Chondrocyte (in vitro differentiated cells): ENCODE data around the gene UROD. TPM values are rescaled to one million over a fixed set of nuclear protein-coding genes. Genes with fewer than 3 reads are reported as not detected.
"Not testable (repeated sequence)": the region's sequence is repeated elsewhere in the genome, so short reads cannot be mapped to it uniquely, and the experiment has no call there.

Experiments
- DNase-seq: peaks from one replicate; pipeline ENCODE4 v3.0.0; 2021; ENCODE audit warnings: mixed read lengths, low spot score
- H3K27ac Mint-ChIP-seq: one replicate; pipeline ENCODE4 v1.8.0; 2021; ENCODE audit warnings: mild to moderate bottlenecking, moderate library complexity, mixed read lengths; ENCODE audit not compliant: unreplicated experiment
- H3K27me3 Mint-ChIP-seq: 2 replicates; pipeline ENCODE4 v1.8.0; 2021; ENCODE audit warnings: low read depth, mixed read lengths
- H3K36me3 Mint-ChIP-seq: 2 replicates; pipeline ENCODE4 v1.8.0; 2021; ENCODE audit warnings: low read depth, mixed read lengths
- H3K4me1 Mint-ChIP-seq: 2 replicates; pipeline ENCODE4 v1.8.0; 2021; ENCODE audit warnings: low read depth, mild to moderate bottlenecking, mixed read lengths
- H3K4me3 Mint-ChIP-seq: one replicate; pipeline ENCODE4 v1.8.0; 2021; ENCODE audit warnings: mild to moderate bottlenecking, moderate library complexity, mixed read lengths; ENCODE audit not compliant: unreplicated experiment
- H3K9me3 Mint-ChIP-seq: 2 replicates; pipeline ENCODE4 v1.8.0; 2021; ENCODE audit warnings: low read depth, mixed read lengths
- total RNA-seq: library from RNA; stranded (reverse); gene quantifications from 3 replicates; pipeline ENCODE4 v1.2.1, GENCODE V29; 2021
- TF ChIP-seq, protein P1 (sequence below): fragments of 200-600 bp; sonication (generic); IDR thresholded peaks from 2 replicates; pipeline ENCODE4 v1.5.0; 2021; ENCODE audit warnings: antibody characterized with exemption, mild to moderate bottlenecking, moderate library complexity

Gene UROD
- total RNA-seq, 1 donor from 2014 or later, result 99.7 TPM

DNA sequence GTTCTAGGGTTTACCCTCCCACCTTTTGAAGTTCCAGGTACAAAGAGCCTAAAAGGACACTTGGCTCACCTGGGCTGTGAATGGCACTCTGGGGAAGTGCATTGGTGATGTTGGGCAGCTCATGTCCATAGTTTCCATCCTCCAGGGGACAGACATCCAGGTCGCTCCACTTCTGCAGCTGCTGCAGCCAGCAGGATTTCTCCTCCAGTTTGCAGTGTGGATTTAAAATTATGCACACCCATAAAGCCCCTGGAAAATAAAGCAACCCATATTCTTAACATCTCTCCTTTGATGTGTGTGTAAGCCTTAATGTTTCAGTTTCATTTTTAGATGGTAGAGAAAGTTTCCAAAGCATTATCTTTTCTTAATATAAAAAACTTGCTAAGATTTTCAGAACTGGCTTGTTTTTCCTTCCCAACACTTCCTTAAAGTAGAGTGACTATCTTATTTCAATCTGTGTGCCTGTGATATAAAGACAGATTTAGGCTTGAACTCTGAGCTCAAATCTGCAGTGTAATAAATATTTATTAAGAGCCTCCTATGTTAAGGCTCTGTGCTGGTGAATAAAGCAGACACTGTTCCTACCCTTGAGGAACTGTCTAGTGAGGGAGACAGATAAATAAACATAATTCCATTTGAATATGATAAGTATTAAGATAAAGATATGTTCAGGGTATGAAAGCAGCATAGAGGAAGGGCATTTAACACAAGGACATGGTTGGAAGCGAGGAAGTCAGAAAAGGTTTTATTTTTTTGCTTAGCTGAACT lies 39.1 kb downstream of the UROD start:
- Mint-ChIP-seq H3K4me3 (no peak overlapping the region), H3K9me3 (no peaks in the 10 kb centered on the region), H3K27me3 (no peaks in the 10 kb centered on the region), H3K36me3 (no peaks in the 10 kb centered on the region), H3K27ac (no peak overlapping the region), H3K4me1 (no peaks in the 10 kb centered on the region)
- DNase-seq, result no peak
- TF ChIP-seq, protein P1, sequence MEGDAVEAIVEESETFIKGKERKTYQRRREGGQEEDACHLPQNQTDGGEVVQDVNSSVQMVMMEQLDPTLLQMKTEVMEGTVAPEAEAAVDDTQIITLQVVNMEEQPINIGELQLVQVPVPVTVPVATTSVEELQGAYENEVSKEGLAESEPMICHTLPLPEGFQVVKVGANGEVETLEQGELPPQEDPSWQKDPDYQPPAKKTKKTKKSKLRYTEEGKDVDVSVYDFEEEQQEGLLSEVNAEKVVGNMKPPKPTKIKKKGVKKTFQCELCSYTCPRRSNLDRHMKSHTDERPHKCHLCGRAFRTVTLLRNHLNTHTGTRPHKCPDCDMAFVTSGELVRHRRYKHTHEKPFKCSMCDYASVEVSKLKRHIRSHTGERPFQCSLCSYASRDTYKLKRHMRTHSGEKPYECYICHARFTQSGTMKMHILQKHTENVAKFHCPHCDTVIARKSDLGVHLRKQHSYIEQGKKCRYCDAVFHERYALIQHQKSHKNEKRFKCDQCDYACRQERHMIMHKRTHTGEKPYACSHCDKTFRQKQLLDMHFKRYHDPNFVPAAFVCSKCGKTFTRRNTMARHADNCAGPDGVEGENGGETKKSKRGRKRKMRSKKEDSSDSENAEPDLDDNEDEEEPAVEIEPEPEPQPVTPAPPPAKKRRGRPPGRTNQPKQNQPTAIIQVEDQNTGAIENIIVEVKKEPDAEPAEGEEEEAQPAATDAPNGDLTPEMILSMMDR, result no peak

DNA sequence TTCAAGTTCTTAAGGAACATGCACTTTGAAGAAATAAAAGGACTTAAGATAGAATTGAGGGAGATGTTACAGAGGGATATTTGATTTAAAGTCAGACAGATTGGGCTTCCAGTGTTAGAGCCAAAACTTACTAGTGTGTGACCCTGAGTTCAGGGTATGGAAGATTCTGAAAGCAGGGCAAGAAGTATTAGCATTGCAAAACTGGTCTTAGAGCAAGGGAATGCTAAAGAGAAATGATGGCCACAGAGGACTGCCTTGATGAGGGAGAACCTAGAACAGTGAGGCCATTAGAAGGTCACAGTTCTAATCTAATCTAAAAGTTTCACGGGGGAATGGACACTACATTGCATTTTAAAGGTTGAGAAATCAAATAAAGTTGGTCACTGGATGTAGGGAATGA lies 45.5 kb downstream of the UROD start:
- DNase-seq, result no peak
- Mint-ChIP-seq H3K4me1 (no peaks in the 10 kb centered on the region), H3K9me3 (no peaks in the 10 kb centered on the region), H3K27ac (no peak overlapping the region), H3K36me3 (no peaks in the 10 kb centered on the region), H3K27me3 (peaks cover 3% of the 10 kb centered on the region), H3K4me3 (no peak overlapping the region)
- TF ChIP-seq, protein P1, result no peak

DNA sequence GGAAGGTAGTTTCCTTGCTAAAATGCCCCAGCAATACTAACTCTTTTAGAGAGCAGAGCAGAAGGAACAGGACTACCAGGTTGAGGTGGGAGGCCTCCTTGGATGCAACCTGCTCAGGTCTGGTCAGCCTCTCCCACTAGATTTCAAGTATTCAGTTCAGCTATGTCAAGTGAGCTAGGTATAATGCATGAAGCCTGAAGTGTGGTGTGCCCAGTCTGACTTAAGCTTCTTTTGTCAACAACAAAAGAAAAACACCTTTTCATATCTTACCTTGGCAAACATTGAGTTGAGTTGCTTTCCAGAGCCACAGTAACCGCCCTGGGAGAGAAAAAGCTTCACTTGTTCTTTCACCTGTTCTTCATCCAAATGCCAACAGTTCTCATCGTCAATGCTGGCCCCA lies 47.8 kb downstream of the UROD start:
- Mint-ChIP-seq H3K36me3 (no peaks in the 10 kb centered on the region), H3K4me3 (no peak overlapping the region), H3K9me3 (no peaks in the 10 kb centered on the region), H3K27me3 (peaks cover 3% of the 10 kb centered on the region), H3K4me1 (no peaks in the 10 kb centered on the region), H3K27ac (no peak overlapping the region)
- DNase-seq, result no peak
- TF ChIP-seq, protein P1, result no peak

- H3K27me3 Mint-ChIP-seq, H3K27ac Mint-ChIP-seq, H3K4me3 Mint-ChIP-seq, DNase-seq, H3K36me3 Mint-ChIP-seq, H3K9me3 Mint-ChIP-seq, H3K4me1 Mint-ChIP-seq: not testable (repeated sequence)
Measured at GRCh38 chr1:45062463-45062862, 50.4 kb downstream of the UROD start.

DNA sequence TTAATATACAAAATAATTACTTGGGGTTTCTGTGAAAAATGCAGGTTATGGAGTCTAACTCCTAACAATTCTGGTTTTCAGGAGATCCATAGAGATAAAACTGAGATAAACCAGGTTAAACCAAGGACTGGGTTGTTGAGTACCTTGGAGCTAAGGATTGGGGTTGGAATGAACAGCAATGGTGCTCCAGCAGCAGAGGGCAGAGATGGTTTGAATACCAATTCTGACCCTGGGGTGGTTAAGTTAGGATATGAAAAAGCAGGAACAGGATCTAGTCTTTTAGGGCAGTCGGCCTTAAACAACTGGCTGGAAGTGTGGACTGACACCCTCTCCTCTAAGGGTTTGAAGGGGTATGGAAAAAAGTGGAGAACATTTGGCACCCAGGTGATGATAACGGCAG lies 53.0 kb downstream of the UROD start:
- Mint-ChIP-seq H3K36me3 (no peaks in the 10 kb centered on the region), H3K9me3 (no peaks in the 10 kb centered on the region), H3K27ac (no peak overlapping the region), H3K4me1 (no peaks in the 10 kb centered on the region), H3K4me3 (no peak overlapping the region), H3K27me3 (no peaks in the 10 kb centered on the region)
- no peak for DNase-seq
- TF ChIP-seq, protein P1, result no peak

Other genes starting within 250 kb of the UROD start
- gene RPS8, start 236.7 kb upstream of the UROD start, total RNA-seq, result 1,170 to 1,234 TPM (median 1,179 TPM) in 3 replicates
- gene BEST4, start 224.1 kb upstream of the UROD start, total RNA-seq, result 0.19 to 0.37 TPM (median 0.33 TPM) in 3 replicates
- gene PLK3, start 211.9 kb upstream of the UROD start, total RNA-seq, result 24.2 to 30.0 TPM (median 29.0 TPM) in 3 replicates
- gene DYNLT4, start 204.9 kb upstream of the UROD start, total RNA-seq, result not detected in 3 replicates
- gene BTBD19, start 203.7 kb upstream of the UROD start, total RNA-seq, result 43.4 to 46.5 TPM (median 44.1 TPM) in 3 replicates
- gene PTCH2, start 169.0 kb upstream of the UROD start, total RNA-seq, result 1.3 to 2.0 TPM (median 1.3 TPM) in 3 replicates
- gene EIF2B3, start 25.7 kb upstream of the UROD start, total RNA-seq, result 24.4 to 37.5 TPM (median 30.0 TPM) in 3 replicates
- 34.5 to 43.6 TPM (median 36.5 TPM) in 3 replicates for gene HECTD3, start 930 bp upstream of the UROD start, total RNA-seq
- gene ZSWIM5, start 194.4 kb downstream of the UROD start, total RNA-seq, result 0.51 to 1.1 TPM (median 1.0 TPM) in 3 replicates